GM18526 (cell line): ENCODE data around the gene CCL23.

Experiments
- POLR2A ChIP-seq: IDR thresholded peaks from 3 replicates; pipeline ENCODE4 v1.6.1; 2011; ENCODE audit not compliant: insufficient read length; ENCODE audit errors: extremely low read depth

The CCL23 gene

DNA sequence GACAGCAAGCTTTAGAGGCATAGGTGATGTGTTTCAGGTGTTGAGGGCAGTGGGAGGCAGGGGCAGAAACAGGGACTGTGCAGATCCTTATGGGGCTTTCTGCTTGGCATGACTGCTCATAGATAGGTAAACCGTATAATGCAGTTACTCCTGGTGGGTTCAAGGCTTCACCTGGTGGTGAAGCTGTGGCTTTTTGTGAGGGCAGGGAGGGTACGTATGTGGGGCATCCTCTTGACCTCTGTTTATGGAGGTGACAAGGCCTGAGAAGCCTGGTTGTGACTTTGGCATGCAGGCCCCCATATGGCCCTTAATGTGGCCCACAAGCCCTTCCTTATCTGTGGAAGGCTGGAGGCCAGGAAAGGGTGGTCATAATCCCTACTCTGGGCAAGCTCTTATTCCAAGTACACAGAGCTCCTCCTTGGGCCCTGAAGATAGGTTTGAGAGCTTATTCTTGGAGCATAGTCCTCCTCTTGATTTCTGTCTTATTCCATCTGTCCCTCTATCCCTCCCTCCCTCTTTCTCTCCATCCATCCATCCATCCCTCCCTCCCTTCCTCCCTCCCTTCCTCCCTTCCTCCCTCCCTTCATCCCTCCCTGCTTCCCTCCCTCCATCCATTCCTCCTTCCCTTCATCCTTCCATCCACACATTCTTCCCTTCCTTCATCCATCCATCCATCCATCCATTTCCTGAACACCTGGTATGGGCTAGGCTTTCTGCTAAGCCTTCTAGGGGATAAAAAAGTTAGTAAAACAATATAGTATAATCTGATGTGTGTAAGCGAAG is 35.2 kb downstream of the CCL23 start:
- TF ChIP-seq POLR2A = no peak

DNA sequence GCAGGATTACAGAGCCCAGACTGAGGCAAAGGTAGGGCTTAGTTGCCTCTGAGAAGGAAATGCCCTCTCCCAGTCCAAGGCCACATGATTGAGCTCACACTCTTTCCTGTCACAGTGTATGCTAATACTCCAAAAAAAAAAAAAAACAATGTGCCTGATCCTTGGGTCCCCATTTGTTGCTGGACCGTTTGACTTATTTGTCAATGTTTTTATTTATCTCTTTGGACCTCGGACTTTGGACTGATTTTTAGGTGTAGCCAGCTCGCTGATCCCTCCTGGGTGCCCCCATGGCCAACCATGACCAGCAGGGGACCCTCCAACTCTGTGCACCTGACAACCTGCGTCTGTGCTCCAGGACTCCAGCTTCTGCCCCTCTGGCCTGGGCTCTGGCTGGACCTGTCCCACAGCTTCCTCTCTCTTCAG is 35.9 kb downstream of the CCL23 start:
- no peak for TF ChIP-seq POLR2A

DNA sequence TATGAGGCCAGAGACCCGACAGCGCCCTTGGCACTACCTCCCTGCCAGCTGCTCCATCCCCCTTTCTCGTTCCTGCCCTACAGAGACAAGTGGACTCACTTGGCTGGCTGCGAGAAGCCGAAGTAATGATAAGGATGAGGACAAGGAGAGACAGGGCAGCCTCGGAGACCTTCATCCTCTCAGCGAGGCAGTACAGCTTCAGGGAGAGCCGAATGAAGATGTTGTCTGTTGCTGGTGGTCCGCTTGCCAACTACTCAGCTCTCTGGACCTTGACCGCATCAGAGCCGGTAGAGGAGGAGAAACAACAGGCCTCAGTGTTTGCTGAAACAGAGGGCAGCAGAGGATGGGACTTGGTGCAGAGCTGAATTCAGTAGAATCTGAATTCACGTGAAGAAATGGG is 36.5 kb downstream of the CCL23 start, which contains the start of gene CCL16:
Gene CCL16, minus strand, starts transcription at position 252 of the 400 bp plus-strand sequence. Its CDS starts 77 bp downstream, at position 175.
- TF ChIP-seq POLR2A = no peak

GRCh38 chr17:35978346-35978745 is 39.4 kb downstream of the CCL23 start:
- no peak for TF ChIP-seq POLR2A

GRCh38 chr17:35977509-35977908 is 40.3 kb downstream of the CCL23 start:
- TF ChIP-seq POLR2A = no peak

- TF ChIP-seq POLR2A = no peak
Measured at GRCh38 chr17:35973333-35974260, 44.2 kb downstream of the CCL23 start.

- TF ChIP-seq POLR2A = no peak
Measured at GRCh38 chr17:35972945-35973332, 44.8 kb downstream of the CCL23 start.

- no peak for TF ChIP-seq POLR2A
Measured at GRCh38 chr17:35972535-35972934, 45.2 kb downstream of the CCL23 start.

- TF ChIP-seq POLR2A = no peak
Measured at GRCh38 chr17:35972066-35972465, 45.7 kb downstream of the CCL23 start.

DNA sequence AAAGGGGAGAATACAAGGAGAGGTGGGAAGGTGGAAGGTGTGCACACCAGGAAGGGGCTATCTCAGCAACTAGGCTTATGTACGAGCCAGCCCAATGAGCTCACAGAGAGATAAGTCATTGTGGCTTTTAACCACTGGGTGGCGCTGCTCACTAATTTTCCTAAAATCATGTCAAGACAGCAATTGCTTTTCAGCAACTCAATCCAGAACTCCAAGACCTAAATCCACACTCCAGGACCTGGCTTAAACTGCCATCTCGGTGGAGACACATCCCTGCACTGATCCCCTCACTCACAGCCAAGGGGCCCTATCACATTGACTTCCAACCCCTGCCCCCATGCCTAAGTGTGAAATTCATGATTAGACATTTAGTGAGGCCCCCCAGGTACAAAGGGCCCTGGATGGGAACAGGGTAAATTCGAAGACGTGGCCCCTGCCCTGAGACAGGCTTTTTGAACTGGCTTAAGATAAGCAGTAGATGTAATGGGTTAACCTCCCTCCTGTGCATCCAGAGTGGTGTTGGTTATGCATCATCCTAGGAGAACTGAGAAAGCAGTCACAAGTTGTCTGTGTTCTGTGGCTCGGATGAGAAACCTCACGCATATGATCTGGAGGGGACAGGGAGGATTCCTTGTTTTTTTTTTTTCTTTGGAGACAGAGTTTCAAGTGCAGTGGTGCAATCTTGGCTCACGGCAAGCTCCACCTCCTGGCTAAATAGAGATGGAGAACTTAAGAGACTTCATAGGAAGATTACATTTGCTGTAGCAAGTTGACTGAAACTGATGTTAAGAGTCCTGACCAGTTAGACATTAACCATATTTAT is 48.0 kb downstream of the CCL23 start:
- no peak for TF ChIP-seq POLR2A

GRCh38 chr17:35968520-35969054 is 49.2 kb downstream of the CCL23 start:
- TF ChIP-seq POLR2A = no peak

DNA sequence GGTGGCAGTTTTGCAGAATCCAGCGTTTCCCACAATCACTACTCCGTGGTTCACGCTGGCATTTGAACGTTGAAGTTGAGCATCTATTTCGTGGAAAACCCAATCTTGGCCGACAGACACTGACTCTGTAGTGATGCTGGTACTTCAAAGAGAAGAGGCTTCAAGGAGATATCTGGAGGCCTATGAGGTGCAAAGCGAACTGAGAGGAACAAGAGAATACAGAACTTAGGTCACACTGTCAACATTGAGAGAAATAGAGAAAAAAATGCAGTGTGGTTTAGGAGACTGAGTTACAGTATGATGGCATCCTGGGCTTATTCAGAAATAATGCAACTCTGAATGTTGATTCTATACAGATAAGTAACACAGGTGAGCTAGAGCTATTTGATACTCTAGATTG is 52.5 kb downstream of the CCL23 start:
- no peak for TF ChIP-seq POLR2A

GRCh38 chr17:35963663-35964062 is 54.1 kb downstream of the CCL23 start:
- no peak for TF ChIP-seq POLR2A
